Measurements from ENCODE around the gene CLTB.

GRCh38 chr5:176388444-176389134 is 27.8 kb downstream of the CLTB start, which contains the start of the genes HIGD2A and NOP16:
- peak; percentile 22 to 47 for TF ChIP-seq POLR2A (IDR thresholded peaks at IDR 0.05)
- TF ChIP-seq, protein P1, sequence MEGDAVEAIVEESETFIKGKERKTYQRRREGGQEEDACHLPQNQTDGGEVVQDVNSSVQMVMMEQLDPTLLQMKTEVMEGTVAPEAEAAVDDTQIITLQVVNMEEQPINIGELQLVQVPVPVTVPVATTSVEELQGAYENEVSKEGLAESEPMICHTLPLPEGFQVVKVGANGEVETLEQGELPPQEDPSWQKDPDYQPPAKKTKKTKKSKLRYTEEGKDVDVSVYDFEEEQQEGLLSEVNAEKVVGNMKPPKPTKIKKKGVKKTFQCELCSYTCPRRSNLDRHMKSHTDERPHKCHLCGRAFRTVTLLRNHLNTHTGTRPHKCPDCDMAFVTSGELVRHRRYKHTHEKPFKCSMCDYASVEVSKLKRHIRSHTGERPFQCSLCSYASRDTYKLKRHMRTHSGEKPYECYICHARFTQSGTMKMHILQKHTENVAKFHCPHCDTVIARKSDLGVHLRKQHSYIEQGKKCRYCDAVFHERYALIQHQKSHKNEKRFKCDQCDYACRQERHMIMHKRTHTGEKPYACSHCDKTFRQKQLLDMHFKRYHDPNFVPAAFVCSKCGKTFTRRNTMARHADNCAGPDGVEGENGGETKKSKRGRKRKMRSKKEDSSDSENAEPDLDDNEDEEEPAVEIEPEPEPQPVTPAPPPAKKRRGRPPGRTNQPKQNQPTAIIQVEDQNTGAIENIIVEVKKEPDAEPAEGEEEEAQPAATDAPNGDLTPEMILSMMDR (IDR thresholded peaks at IDR 0.05) = peak in 2 of 5 experiments; percentile 59 to 67
- TF ChIP-seq EP300 (IDR thresholded peaks at IDR 0.05) = peak; percentile 65 to 94

Data from tibial nerve (tissue), 4 donors.